Measurements from ENCODE around the gene ZFP92.
A peak's percentile ranks its signal among the peaks of the same experiment; 100 is the strongest.
"Not testable (repeated sequence)": the region's sequence is repeated elsewhere in the genome, so short reads cannot be mapped to it uniquely, and the experiment has no call there.

The ZFP92 gene, protein sequence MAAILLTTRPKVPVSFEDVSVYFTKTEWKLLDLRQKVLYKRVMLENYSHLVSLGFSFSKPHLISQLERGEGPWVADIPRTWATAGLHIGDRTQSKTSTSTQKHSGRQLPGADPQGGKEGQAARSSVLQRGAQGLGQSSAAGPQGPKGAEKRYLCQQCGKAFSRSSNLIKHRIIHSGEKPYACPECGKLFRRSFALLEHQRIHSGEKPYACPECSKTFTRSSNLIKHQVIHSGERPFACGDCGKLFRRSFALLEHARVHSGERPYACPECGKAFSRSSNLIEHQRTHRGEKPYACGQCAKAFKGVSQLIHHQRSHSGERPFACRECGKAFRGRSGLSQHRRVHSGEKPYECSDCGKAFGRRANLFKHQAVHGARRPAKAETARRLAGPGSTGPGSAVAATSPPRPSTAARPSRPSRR

GRCh38 chrX:153411255-153411987 is at the start of gene ZFP92:
TSS of gene ZFP92 (plus strand) at chrX:153411472. CDS start at chrX:153418323, 6,851 bp downstream.
- DNase-seq (ENCODE audit: low spot score): no peak

GRCh38 chrX:153361781-153362397 is 49.4 kb upstream of the ZFP92 start:
- DNase-seq (ENCODE audit: low spot score): no peak

DNA sequence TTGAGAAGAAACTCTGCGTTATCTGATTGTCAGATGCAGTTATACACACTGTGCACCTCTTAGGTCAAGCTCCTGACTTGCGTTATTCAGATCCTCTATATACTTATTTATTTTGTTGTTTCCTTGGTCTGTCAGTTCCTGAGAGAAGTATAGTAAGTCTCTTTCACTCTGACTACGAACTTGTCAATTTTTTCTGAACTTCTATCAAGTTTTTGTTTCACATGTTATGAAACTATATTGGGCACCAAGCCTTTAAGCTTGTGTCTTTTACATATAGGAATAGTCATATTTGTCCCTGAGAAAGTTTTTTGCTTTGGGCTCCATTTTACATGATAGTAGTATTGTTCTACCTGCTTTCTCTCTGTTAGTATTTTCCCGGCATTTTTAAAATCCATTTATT is 45.6 kb upstream of the ZFP92 start:
- no peak for DNase-seq (ENCODE audit: low spot score)

DNA sequence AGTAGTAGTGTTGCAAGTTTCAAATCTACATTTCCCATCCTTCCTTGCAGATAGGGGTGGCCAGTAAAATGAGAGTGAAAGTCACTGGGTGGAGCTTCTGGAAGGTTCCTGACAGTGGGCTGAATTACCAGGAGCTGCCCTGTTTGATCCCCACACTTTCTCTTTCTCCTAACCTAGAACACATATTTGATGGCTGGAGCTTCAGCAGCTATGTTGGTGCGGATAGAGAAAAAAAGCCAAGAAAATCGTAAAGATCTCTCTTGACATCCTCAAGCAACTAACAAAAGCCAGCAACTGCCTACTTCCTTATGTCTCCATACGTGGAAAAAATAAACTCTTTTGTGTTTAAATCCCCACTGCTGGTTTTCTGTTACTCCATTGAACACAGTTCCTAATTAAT is 45.2 kb upstream of the ZFP92 start:
- DNase-seq (ENCODE audit: low spot score): no peak

DNA sequence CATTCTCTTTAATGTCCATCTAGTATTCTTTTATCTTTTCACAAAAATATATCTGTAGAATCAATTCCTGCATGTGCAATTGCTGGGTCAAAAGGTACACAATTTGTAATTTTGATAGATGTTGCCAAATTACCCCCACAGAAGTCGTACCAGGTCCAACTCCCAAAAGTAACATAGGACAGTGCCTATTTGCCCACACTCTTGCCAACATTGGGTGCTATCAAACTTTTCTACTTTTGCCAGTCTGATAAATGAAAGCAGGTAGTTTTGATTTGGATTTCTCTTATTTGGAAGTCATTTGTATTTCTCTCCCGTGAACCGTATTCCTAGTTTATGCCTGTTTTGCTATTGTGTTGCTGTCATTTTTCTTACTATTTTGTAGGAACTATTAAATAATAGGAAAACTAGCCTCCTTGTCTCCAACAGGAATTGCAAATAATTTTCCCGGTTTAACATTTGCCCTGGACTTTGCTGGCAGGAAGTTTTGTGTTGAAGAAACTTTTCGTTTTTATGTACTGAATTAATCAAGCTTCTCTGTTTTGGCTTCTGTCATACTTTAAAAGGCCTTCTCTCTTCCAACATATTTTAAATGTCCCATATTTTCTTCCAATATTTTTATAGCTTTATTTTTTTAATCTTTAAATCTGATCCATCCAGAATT is 44.3 kb upstream of the ZFP92 start:
- DNase-seq (ENCODE audit: low spot score): no peak

DNA sequence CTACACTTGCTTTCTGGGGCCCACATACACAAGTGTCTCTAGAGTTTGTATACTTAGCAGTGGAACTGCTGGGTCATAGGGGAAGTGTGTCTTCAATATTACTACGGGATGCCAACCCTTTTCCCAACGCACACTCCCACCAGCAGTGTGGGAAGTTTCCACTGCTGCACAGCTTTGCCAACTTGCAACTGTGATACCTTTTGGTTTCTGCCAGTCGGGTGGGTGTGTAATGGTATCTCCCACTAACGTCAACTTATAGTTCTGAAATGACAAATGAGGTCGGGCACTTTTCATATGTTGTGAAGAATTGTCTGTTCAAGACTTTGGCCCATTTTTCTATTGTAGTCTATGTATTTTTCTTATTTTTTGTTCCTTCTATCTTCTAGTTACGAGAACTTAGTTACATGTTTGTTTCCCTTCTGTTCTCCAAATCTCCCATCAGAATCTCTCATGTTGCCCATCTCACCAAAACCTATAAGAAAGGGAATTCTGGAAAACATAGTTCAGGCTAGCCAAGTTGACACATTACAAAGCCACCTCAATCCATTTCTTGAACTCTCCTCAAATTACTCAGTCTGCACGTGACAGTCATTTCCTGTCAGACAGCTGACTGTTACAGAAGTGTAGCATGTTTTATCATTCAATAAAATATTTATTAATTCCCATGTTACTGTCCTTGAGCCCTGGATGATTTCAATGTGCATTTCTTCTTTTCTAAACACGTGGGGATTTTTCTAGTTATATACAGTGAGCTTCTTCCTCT is 40.8 kb upstream of the ZFP92 start:
- DNase-seq (ENCODE audit: low spot score): no peak

- DNase-seq (ENCODE audit: low spot score): no peak
These were observed 40.0 kb upstream of the ZFP92 start for GRCh38 chrX:153371256-153371655.

DNA sequence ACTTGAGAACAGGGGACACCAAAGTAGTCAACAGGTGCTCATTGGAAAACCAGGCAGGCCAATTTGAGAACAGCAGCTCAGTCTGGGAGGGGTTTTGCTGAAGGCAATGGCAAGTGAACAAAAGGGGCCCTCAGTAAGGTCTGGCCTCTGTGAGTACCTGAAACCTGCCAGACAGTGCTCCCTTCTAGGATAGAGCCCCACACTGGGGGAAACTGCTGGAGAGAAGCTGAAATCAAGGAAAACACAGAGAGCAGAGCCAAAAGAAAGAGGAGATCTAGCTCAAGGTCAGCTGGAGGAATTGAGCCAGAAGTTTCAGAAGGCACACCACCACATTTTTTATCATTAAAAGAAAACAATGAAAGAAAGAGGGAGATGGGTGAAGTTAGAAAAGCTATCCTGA is 38.3 kb upstream of the ZFP92 start:
- DNase-seq (ENCODE audit: low spot score): no peak

DNA sequence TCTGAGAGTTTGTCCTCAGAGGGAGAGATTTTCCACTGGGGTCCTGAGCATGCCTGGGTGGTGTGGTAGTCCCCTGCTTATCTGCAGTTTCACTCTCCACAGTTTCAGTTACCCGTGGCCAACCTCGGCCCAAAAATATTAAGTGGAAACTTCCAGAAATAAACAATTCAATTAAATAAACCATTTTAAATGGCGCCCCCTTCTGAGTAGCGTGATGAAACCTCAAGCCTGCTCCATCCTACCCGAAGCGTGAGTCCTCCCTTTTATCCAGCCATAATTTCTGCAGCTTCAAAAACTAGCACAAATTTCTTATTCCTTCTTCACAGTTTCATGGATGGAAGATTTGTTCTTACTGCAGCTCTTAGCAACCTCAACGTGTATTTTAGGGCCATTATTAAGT is 36.8 kb upstream of the ZFP92 start:
- DNase-seq (ENCODE audit: low spot score): no peak

DNA sequence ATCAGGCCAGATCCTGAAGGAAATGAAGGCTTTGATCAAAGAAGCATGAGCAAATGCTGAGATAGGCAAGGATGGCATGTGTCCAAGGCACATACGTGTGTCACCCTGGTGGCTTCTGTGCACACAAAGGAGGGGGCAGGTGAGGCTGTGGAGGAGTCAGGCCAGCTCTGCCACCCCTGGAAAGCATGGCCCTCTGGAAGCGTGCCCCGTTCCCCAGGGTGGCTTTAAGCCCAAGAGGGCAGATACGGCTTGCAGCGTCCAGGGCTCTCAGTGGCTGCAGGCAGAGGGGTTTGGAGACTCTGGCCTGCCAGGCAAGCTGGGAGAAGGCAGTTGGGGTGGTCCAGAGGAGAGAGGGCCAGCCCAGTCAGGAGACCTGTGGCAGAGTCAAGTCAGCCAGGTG is 35.7 kb upstream of the ZFP92 start:
- DNase-seq (ENCODE audit: low spot score): no peak

- DNase-seq (ENCODE audit: low spot score): no peak
These were observed 33.5 kb upstream of the ZFP92 start for GRCh38 chrX:153377727-153378126.

GRCh38 chrX:153378607-153379006 is 32.7 kb upstream of the ZFP92 start:
- no peak for DNase-seq (ENCODE audit: low spot score)

DNA sequence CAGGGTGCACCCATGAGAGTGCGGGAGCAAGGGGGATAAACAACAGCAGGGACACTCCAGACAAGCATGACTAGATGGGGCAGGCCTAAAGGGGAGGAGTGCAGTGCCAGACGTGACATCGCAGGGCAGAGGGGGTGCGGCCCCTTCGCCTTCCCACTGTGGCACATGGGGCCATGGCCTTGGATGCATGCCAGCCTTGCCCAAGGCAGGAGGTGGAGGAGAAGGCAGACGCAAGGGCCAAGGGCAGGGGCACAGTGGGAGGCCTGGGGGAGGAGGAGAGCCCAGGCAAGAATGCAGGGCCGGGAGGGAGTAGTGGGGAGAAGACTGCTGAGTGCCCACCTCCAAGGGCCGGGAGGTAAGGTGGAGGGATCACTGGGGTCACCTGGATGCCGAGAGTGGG is 31.8 kb upstream of the ZFP92 start:
- no peak for DNase-seq (ENCODE audit: low spot score)

- DNase-seq (ENCODE audit: low spot score): no peak
These were observed 31.2 kb upstream of the ZFP92 start for GRCh38 chrX:153379971-153380581.

GRCh38 chrX:153380691-153381090 is 30.6 kb upstream of the ZFP92 start:
- DNase-seq (ENCODE audit: low spot score): no peak

- peak; percentile 75 for DNase-seq (ENCODE audit: low spot score)
These were observed 29.4 kb upstream of the ZFP92 start for GRCh38 chrX:153381684-153382532.

DNA sequence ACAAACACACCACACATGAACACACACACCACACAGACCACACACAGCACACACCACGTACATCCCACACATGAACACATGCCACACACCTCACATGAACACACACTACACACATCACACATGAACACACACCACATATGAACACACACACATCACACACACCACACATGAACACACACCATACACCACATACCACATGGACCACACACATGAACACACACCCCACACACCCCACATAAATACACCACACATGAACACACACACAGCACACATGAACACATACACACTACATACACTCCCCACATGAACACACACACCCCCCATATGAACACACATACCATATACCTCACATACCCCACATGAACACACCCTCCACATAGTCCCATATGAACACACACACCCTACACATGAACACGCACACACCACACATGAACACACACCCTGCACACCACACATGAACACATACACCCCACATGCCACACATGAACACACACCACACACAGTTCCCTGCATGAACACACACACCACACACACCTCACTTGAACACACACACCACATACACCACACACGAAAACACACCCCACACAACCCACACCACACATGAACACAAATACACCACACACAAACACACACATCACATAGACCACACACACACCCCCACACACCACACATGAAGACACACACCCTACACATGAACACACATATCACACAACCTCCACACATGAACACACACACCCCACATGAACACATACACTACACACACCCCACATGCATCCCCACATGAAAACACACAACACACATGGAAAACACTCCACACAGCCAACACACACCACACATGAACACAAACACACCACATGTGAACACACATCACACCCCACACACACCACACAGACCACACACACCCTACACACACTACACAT is 28.4 kb upstream of the ZFP92 start:
- no peak for DNase-seq (ENCODE audit: low spot score)

DNA sequence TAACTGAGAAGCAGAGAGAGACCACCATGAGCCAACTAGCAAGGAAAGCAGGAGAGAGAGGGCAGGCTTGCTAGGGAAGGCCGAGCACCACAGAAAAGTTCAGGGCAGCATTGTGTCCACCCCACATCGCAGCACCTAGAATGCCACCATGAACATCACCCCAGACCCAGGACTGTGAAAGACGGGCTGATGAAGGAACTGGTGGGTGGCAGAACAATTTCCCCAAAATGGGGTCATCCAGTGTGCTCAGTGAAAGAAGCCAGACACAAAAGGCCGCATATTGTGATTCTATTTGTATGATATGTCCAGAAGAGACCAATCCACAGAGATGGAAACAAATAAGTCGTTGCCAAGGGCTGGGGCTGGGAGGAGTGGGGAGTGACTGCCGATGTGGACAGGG is 26.9 kb upstream of the ZFP92 start:
- DNase-seq (ENCODE audit: low spot score): no peak

DNA sequence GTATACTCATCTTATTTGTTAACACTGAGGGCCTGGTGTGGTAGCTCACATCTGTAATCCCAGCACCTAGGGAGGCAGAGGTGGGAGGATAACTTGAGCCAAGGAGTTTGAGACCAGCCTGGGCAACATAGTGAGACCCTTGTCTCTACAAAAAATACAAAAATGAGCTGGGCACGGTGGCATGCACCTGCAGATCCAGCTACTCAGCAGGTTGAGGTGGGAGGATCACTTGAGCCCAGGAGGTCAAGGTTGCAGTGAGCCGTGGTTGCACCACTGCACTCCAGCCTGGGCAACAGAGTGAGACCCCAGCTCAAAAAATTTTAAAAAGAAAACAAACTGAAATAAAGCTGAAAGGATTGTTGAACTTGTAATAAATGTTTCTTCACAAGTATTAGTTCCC is 26.3 kb upstream of the ZFP92 start:
- not testable (repeated sequence) for DNase-seq (ENCODE audit: low spot score)
